Measurements from ENCODE around the gene MAP2K5.
A peak's percentile ranks its signal among the peaks of the same experiment; 100 is the strongest.

MAP2K5 gene

GRCh38 chr15:67521783-67522568, 20.5 kb upstream of the MAP2K5 start:
- DNase-seq: no peak

GRCh38 chr15:67523330-67523729, 19.2 kb upstream of the MAP2K5 start:
- DNase-seq: no peak

- no peak for DNase-seq
Measured at GRCh38 chr15:67524235-67524634, 18.3 kb upstream of the MAP2K5 start.

GRCh38 chr15:67528513-67528912, 14.0 kb upstream of the MAP2K5 start:
- DNase-seq: no peak

- no peak for DNase-seq
Measured at GRCh38 chr15:67531379-67531914, 11.1 kb upstream of the MAP2K5 start.

GRCh38 chr15:67533873-67534272, 8.6 kb upstream of the MAP2K5 start:
- no peak for DNase-seq

- DNase-seq: no peak
Measured at GRCh38 chr15:67534360-67534759, 8.1 kb upstream of the MAP2K5 start.

GRCh38 chr15:67537771-67538170, 4.7 kb upstream of the MAP2K5 start:
- DNase-seq: no peak

- no peak for DNase-seq
Measured at GRCh38 chr15:67543348-67543718, 830 bp downstream of the MAP2K5 start.

- no peak for DNase-seq
Measured at GRCh38 chr15:67544475-67544874, 2.0 kb downstream of the MAP2K5 start.

- DNase-seq: no peak
Measured at GRCh38 chr15:67545864-67546263, 3.4 kb downstream of the MAP2K5 start.

GRCh38 chr15:67547064-67547463, 4.6 kb downstream of the MAP2K5 start:
- DNase-seq: no peak

- DNase-seq: no peak
Measured at GRCh38 chr15:67547836-67548235, 5.3 kb downstream of the MAP2K5 start.

- no peak for DNase-seq
Measured at GRCh38 chr15:67548236-67548852, 5.8 kb downstream of the MAP2K5 start.

GRCh38 chr15:67548862-67549651, 6.6 kb downstream of the MAP2K5 start:
- peak; percentile 55 for DNase-seq

- no peak for DNase-seq
Measured at GRCh38 chr15:67549736-67550135, 7.2 kb downstream of the MAP2K5 start.

GRCh38 chr15:67550522-67550921, 8.0 kb downstream of the MAP2K5 start:
- no peak for DNase-seq

- DNase-seq: no peak
Measured at GRCh38 chr15:67551207-67551743, 8.8 kb downstream of the MAP2K5 start.

- DNase-seq: no peak
Measured at GRCh38 chr15:67554580-67554979, 12.1 kb downstream of the MAP2K5 start.

- no peak for DNase-seq
Measured at GRCh38 chr15:67556976-67557570, 14.6 kb downstream of the MAP2K5 start.

- no peak for DNase-seq
Measured at GRCh38 chr15:67558502-67558901, 16.0 kb downstream of the MAP2K5 start.

GRCh38 chr15:67559158-67559557, 16.7 kb downstream of the MAP2K5 start:
- peak; percentile 25 for DNase-seq

- DNase-seq: no peak
Measured at GRCh38 chr15:67559576-67559975, 17.1 kb downstream of the MAP2K5 start.
